Left ventricle myocardium inferior (tissue), 1 donor: ENCODE results near the gene STK39. TPM values are rescaled to one million over a fixed set of nuclear protein-coding genes. Genes with fewer than 3 reads are reported as not detected.
"Not testable (repeated sequence)": the region's sequence is repeated elsewhere in the genome, so short reads cannot be mapped to it uniquely, and the experiment has no call there.

Experiments
- DNase-seq: peaks from one replicate; pipeline ENCODE4 v3.0.0-alpha.2; 2020
- H3K27ac ChIP-seq: fragments of 200-600 bp; replicated peaks from 2 replicates; pipeline ENCODE4 v1.8.0; 2021
- H3K27me3 ChIP-seq: fragments of 200-600 bp; 2 replicates; pipeline ENCODE4 v1.8.0; 2021; ENCODE audit warnings: low read depth
- H3K36me3 ChIP-seq: fragments of 200-600 bp; 2 replicates; pipeline ENCODE4 v1.8.0; 2021
- H3K4me1 ChIP-seq: fragments of 200-600 bp; 2 replicates; pipeline ENCODE4 v1.8.0; 2021
- H3K4me3 ChIP-seq: fragments of 200-600 bp; 2 replicates; pipeline ENCODE4 v1.8.0; 2021; ENCODE audit warnings: mild to moderate bottlenecking, moderate library complexity
- H3K9me3 ChIP-seq: fragments of 200-600 bp; replicated peaks from 2 replicates; pipeline ENCODE4 v1.8.0; 2021
- CTCF ChIP-seq: fragments of 200-600 bp; IDR thresholded peaks from 2 replicates; pipeline ENCODE4 v1.8.0; 2021; ENCODE audit warnings: antibody characterized with exemption, mild to moderate bottlenecking, borderline replicate concordance
- intact Hi-C: fragments of 100-400 bp; cut with micrococcal nuclease; formaldehyde crosslinking; loops from one replicate; pipeline ENCODE4 v1.11.0; 2022
- total RNA-seq: library from RNA; stranded (reverse); fragmentation: NEBNext Ultra II Directional; extraction: Animal tissue kit (Norgen Biotek cat#: 25700); gene quantifications from one replicate; pipeline ENCODE4 v1.2.1, GENCODE V29; 2021
- donor health status: DM: no; HTN: yes; CAD: no; lungs with severe emphysema.

Gene STK39
- total RNA-seq, 1 donor from 2014 or later, result 23.2 TPM

- Histone ChIP-seq H3K9me3 (no peaks in the 10 kb centered on the region), H3K27me3 (no peaks in the 10 kb centered on the region), H3K4me3 (no peak overlapping the region), H3K4me1 (no peaks in the 10 kb centered on the region), H3K36me3 (no peaks in the 10 kb centered on the region), H3K27ac (no peak overlapping the region)
- no peak for TF ChIP-seq CTCF
- intact Hi-C loops, result no loop called here
- no peak for DNase-seq
These were observed 42.5 kb upstream of the STK39 start for GRCh38 chr2:168289880-168290279.

DNA sequence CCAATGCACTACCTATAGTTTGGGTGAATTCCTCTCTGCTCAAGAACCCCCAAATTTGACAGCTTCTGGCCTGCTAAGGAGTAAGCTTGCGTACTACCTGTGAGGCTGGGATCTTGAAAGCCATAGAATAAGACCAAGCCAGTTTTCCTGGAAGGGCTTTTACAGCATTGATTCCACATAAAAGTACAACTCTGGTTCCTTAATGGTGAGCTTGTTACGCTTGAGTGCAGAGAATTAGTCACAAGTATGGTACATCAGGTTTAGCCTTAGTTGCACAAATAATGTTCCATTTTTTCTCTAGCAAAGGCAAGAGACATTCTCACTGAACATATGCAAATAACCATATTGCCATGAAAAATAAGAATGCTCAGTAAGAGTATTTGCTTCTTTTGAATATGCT, 39.1 kb upstream of the STK39 start:
- no peaks in the 10 kb centered on the region for H3K27me3 ChIP-seq
- no peak overlapping the region for H3K4me3 ChIP-seq
- H3K9me3 ChIP-seq, result no peaks in the 10 kb centered on the region
- H3K27ac ChIP-seq, result no peak overlapping the region
- no peaks in the 10 kb centered on the region for H3K36me3 ChIP-seq
- H3K4me1 ChIP-seq, result no peaks in the 10 kb centered on the region
- intact Hi-C loops, result no loop called here
- TF ChIP-seq CTCF, result no peak
- no peak for DNase-seq

GRCh38 chr2:168278424-168278888, 31.1 kb upstream of the STK39 start:
- Histone ChIP-seq H3K4me1 (no peaks in the 10 kb centered on the region), H3K4me3 (no peak overlapping the region), H3K9me3 (no peaks in the 10 kb centered on the region), H3K27ac (no peak overlapping the region), H3K27me3 (no peaks in the 10 kb centered on the region), H3K36me3 (no peaks in the 10 kb centered on the region)
- no peak for DNase-seq
- intact Hi-C loops, result no loop called here
- TF ChIP-seq CTCF, result no peak

GRCh38 chr2:168277276-168277675, 29.9 kb upstream of the STK39 start:
- Histone ChIP-seq H3K4me3 (no peak overlapping the region), H3K27me3 (no peaks in the 10 kb centered on the region), H3K36me3 (no peaks in the 10 kb centered on the region), H3K27ac (no peak overlapping the region), H3K9me3 (no peaks in the 10 kb centered on the region), H3K4me1 (no peaks in the 10 kb centered on the region)
- DNase-seq, result no peak
- TF ChIP-seq CTCF, result no peak
- intact Hi-C loops, result no loop called here

- H3K27me3 ChIP-seq, result no peaks in the 10 kb centered on the region
- H3K4me3 ChIP-seq, result no peak overlapping the region
- intact Hi-C loops, result no loop called here
- H3K27ac ChIP-seq, result no peak overlapping the region
- no peaks in the 10 kb centered on the region for H3K9me3 ChIP-seq
- H3K4me1 ChIP-seq, result no peaks in the 10 kb centered on the region
- DNase-seq, result no peak
- H3K36me3 ChIP-seq, result no peaks in the 10 kb centered on the region
- TF ChIP-seq CTCF, result no peak
These were observed 24.8 kb upstream of the STK39 start for GRCh38 chr2:168272225-168272624.

GRCh38 chr2:168262926-168263325, 15.5 kb upstream of the STK39 start:
- H3K27me3 ChIP-seq, intact Hi-C loops, H3K4me1 ChIP-seq, DNase-seq, H3K36me3 ChIP-seq, H3K27ac ChIP-seq, H3K4me3 ChIP-seq: not testable (repeated sequence)
- peaks cover 20% of the 10 kb centered on the region for H3K9me3 ChIP-seq
